Stimulated activated CD4-positive, alpha-beta T cell treated with anti-CD3 and anti-CD28 coated beads, Interleukin-1b, Interleukin-23, amount 100 ng/mL, for 24 hours (primary cell): ENCODE data around the gene RASIP1.
"Not testable (repeated sequence)": the region's sequence is repeated elsewhere in the genome, so short reads cannot be mapped to it uniquely, and the experiment has no call there.

ENCODE experiments used
- DNase-seq, 4 experiments: peaks; one replicate each; pipeline ENCODE4 v3.0.0-alpha.2; 2020; ENCODE audit warnings: low read depth in 4 of 4, low spot score in 1 of 4

Gene RASIP1

GRCh38 chr19:48740164-48740972 lies at the start of gene RASIP1:
TSS of gene RASIP1 (minus strand) at chr19:48740610. CDS start at chr19:48740282, 328 bp downstream.
- DNase-seq = no peak

GRCh38 chr19:48787331-48787730 lies 46.9 kb upstream of the RASIP1 start:
- DNase-seq = not testable (repeated sequence)

- DNase-seq = not testable (repeated sequence)
Measured at GRCh38 chr19:48786422-48786821, 46.0 kb upstream of the RASIP1 start.

GRCh38 chr19:48784527-48784926 lies 44.1 kb upstream of the RASIP1 start:
- no peak for DNase-seq

GRCh38 chr19:48780631-48781391 lies 40.4 kb upstream of the RASIP1 start:
- DNase-seq = no peak

GRCh38 chr19:48779636-48780035 lies 39.2 kb upstream of the RASIP1 start:
- no peak for DNase-seq

GRCh38 chr19:48777720-48778119 lies 37.3 kb upstream of the RASIP1 start:
- DNase-seq = no peak

- DNase-seq = no peak
Measured at GRCh38 chr19:48777139-48777538, 36.7 kb upstream of the RASIP1 start.

GRCh38 chr19:48772503-48772953 lies 32.1 kb upstream of the RASIP1 start:
- DNase-seq = no peak

- no peak for DNase-seq
Measured at GRCh38 chr19:48770734-48771472, 30.5 kb upstream of the RASIP1 start.

GRCh38 chr19:48770266-48770665 lies 29.9 kb upstream of the RASIP1 start:
- DNase-seq = no peak

GRCh38 chr19:48768994-48769713 lies 28.7 kb upstream of the RASIP1 start:
- no peak for DNase-seq

GRCh38 chr19:48768171-48768753 lies 27.9 kb upstream of the RASIP1 start:
- not testable (repeated sequence) for DNase-seq

GRCh38 chr19:48765816-48766215 lies 25.4 kb upstream of the RASIP1 start:
- not testable (repeated sequence) for DNase-seq

- DNase-seq = no peak
Measured at GRCh38 chr19:48760504-48761205, 20.2 kb upstream of the RASIP1 start.

- DNase-seq = no peak
Measured at GRCh38 chr19:48757741-48758144, 17.3 kb upstream of the RASIP1 start.

- DNase-seq = no peak
Measured at GRCh38 chr19:48757089-48757675, 16.8 kb upstream of the RASIP1 start.

GRCh38 chr19:48756686-48757085 lies 16.3 kb upstream of the RASIP1 start:
- DNase-seq = no peak

GRCh38 chr19:48756212-48756611 lies 15.8 kb upstream of the RASIP1 start:
- DNase-seq = no peak
